Body of pancreas (tissue), 4 donors: ENCODE results near the gene GTPBP8.
A peak's percentile ranks its signal among the peaks of the same experiment; 100 is the strongest.

Experiments
- POLR2A ChIP-seq, 3 donors: fragments of 450-650 bp; IDR thresholded peaks; one replicate each; pipeline ENCODE4 v1.6.1; 2016; ENCODE audit warnings: antibody characterized with exemption in 3 of 3, mild to moderate bottlenecking in 2 of 3
- TF ChIP-seq, protein P1 (sequence below), 7 experiments: fragments of 450-650 bp in 4 of 7; fragments of 200-600 bp in 3 of 7; sonication (generic) in 3 of 7; IDR thresholded peaks; one replicate each; pipeline ENCODE4 v1.5.1; 2016 to 2019; ENCODE audit warnings: antibody characterized with exemption in 7 of 7

DNA sequence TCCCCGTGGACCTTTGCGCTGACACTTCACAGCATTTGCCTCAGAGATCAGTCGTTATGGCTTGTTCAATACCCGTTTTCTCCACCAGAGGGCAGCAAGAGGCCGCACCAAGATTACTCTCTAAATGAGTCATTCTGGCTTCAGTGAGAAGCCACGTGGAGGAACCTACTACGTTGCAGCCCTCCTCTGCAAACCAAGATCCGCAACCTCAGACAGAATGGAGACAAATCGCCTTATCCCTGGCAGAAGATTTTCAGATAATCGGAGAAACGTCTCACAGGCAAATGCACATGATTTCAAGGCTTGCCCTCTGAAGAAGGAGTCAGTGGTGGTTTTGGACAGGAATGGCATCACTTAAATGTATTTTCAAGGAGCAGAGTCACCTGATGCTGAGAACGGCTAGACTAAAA lies 60.5 kb downstream of the GTPBP8 start:
- TF ChIP-seq, protein P1, sequence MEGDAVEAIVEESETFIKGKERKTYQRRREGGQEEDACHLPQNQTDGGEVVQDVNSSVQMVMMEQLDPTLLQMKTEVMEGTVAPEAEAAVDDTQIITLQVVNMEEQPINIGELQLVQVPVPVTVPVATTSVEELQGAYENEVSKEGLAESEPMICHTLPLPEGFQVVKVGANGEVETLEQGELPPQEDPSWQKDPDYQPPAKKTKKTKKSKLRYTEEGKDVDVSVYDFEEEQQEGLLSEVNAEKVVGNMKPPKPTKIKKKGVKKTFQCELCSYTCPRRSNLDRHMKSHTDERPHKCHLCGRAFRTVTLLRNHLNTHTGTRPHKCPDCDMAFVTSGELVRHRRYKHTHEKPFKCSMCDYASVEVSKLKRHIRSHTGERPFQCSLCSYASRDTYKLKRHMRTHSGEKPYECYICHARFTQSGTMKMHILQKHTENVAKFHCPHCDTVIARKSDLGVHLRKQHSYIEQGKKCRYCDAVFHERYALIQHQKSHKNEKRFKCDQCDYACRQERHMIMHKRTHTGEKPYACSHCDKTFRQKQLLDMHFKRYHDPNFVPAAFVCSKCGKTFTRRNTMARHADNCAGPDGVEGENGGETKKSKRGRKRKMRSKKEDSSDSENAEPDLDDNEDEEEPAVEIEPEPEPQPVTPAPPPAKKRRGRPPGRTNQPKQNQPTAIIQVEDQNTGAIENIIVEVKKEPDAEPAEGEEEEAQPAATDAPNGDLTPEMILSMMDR (IDR thresholded peaks at IDR 0.05): peak; percentile 84 to 95 (median 92)
- no peak for TF ChIP-seq POLR2A (IDR thresholded peaks at IDR 0.05)
